CD4-positive, alpha-beta T cell treated with Interleukin-15 for 1 hour (primary cell): ENCODE results near the gene THRB.

ENCODE experiments used
- DNase-seq: peaks from one replicate; pipeline ENCODE4 v3.0.0-alpha.2; 2020

THRB gene

DNA sequence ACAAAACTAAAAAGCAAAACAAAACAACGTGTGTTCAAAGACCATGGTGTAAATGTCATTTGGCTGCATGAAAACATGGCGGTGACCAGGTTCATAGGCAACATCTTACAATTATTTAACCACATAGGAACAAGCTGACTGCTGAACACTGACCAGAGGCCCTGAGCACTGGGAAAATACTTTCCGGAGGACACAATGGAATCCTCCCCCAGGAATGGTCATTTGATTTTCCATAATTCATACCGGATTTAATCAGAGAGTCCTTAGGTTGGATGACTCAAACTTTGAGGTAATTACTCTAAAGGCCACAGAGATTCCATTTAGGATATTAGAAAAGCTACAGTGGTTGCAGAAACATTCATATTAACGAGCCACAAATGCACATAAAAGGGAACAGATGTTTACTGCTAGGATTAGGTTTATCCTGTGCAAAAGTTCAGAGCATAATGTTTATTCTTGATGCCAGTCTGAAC is 294.8 kb downstream of the THRB start:
- DNase-seq: no peak

DNA sequence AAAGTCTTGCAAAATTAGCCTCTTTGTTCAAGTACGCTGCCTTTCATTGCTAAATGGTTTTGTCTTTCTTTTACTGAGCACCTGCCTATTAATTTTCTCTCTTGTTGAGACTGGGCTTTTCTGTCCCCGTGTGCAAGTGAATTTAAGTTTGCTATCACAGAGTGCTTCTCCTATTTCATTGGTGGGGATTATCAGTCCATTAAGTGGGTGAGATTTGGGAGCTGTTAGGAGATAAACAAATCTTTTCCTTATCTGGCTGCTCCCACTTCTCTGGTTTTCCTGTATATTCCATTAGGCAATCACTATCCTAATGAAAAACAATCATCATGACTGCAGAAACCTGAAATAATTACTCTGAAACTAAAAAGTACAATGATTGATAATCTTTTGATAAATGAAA is 295.4 kb downstream of the THRB start:
- DNase-seq: no peak

DNA sequence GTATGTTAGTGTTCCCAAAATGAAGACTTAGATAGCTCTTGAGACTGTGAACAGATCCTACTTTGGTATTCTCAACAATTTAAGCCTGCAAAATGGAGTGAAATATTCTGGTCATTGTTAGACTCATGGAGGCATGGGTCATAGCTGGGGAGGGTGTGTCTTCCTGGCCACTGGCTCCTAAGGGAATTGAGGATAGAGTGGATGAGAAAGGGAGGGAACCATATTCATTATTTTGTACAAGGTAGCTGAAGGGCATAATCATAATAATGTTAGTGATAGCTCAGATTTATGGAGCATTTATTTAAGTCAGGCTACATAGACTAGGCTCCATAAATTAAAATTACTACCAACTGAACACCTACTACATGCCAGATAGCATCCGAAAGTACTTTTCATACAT is 295.9 kb downstream of the THRB start:
- no peak for DNase-seq

DNA sequence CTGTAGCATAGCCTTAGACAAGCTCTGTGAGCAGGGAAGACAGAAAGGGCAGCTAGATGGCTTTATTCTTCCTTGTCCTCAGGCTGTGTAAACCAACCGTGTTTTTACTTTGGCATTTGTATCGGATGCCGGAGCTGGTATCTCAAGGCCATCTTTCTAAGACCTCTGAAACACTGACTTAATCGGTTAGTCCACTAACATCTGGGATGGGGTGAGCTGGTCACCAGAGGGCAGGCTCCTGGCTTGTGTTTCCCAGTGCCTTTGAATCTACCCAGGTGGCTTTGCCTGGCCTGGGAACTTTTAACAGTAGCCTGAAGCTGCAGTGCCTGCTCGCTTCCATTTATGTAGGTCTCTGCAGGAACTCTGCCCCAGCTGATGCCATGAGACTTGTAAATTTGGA is 296.8 kb downstream of the THRB start:
- no peak for DNase-seq

DNA sequence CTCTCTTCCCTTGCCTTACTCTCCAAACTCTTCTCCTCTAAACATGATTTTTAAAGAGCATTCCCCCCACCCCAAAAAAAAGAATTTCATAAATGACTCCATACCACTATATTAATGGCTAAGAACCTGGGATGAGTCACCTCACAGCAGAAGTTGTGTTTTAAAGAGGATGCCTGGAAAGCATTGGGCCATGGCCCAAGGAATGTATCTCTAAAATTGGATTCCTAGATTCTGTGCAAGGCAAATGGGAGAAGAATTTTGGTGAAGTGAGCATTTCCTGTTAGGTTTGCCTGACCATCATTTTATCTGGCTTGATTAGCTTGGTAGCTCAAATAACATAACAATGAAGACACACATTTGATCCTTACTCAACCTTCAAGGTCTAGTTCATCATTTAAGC is 298.1 kb downstream of the THRB start:
- DNase-seq: no peak

DNA sequence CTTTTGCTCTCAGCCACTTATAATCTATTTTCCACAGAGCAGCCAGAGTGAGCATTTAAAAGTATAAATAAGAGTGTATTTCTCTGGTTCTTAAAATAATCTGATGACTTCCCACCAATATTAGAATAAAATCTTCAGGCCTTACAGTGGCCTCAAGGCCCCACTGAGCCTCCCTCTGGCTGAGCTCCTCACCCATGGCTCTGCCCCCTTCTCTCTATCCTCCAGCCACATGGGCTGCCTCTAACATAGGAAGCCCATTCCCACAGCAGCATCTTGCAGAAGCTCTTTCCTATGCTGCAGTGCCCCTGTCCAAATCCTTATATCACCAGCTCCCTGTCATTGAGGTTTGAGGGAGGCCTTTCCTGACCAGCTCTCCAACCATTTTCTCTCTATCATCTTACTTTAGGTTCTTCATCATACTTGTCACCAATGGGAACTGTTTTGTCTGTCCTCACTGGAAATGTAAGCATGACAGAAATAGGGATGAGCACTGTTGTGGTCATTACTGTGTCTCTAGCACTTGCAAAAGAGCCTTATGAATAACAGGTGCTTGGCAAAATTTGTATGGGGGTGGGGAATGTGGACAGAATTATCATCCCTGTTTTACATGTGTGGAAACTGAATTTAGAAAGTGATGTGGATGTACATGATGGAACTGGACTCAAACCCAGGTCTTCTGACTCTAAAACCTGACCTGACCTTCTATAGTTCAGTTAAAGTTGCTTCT is 299.0 kb downstream of the THRB start:
- DNase-seq: no peak

DNA sequence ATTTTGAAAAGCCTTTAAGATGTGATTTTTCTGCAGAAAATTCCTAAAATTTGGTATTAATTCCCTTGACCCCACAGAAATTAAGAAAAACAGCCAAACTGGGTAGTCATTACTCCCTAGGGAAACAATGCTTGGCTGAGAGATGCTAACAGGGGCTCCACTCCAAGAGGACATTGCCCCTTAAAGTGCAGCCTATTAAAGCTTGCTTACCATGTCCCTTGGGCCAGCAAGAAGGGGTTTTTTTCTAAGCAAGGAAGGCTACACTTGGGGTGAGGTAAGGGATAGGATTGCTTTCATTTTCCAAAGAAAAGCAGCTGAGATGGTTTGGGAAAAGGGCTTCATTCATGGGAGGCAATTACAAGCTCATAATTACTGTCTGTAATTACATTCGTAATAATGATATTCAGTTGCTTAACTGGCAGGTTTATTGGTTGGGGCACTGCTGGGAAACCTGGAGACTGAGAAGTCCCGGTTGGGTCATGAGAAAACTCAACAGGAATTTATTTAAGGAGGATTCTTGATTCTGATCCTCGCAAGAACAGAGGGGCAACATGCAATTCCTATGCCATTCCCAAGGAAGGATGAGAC is 302.1 kb downstream of the THRB start:
- DNase-seq: no peak

DNA sequence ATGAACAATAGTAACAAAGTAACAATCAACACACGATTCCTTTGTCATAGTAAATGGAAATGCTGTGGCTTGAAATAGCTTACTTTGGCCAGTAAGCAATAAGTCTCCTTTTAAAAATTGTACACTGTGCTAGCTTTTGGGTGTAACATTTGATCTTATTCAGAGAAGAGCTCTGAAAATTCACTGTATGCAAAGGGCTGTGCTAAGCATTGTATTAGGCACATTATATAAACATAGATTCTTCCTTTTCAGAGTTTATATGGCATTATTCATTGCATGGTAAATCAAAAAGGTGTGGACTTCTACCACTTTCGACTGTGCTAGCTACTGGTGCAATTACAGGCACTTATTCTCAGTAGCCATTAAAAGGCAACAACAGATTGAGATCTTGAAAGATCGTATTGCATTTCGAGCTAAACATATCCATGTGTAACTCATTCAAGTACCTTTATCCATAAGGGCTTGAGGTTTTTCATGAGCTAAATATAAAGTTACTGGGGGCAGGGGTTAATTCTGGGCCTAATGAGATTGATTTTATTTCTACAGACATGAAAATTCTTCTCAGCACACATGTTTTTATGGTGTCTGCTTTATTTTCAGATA is 302.7 kb downstream of the THRB start:
- DNase-seq: no peak

DNA sequence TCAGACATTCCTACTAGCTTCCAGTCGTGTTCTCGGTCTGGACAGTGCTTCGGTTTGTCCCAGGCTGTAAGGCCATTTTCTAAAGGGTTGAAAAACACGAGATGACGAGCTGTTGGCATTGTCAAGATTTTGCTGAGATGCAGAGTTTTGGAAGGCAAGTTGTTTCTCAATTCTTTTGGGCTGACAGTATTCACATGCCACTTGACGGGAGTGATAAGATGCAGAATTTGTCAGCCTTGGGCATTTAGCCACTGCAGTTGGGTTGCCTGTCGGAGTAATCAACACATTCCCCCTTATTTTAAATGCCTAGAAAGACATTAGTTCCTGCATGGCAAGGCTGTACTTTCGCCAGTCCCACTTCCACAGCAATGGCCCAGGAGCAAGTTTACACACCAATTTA is 304.4 kb downstream of the THRB start:
- no peak for DNase-seq

DNA sequence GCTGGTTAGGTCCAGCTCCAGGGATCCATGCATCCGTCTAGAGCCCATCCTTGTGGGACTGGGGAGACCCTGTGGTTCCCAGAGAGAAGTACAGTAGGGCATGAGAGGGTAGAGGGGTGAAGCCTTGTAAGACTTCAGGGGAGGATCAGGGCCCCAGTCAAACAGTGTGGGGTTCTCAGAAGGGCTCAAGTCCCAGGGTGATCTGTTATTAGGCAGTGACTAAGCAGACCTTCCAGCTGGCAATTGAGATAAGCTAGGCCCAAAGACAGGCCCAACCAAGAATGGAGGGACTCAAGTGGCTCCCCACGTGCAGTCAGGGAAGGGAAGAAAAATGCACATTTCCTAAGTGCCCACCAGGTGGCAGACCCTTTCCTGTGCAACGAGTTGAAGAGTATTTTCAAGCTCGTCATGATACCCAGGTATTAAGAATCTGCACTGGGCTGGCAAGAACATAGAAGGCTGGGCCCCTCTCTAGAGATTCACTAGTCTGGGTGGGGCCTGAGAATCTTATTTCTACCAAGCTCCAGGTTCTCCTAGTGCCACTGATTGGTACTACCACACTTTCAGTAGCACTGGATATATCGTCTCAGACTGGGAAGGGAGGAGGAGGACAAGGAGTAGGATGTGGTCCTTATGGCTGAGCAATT is 308.8 kb downstream of the THRB start:
- DNase-seq: peak; percentile 15

DNA sequence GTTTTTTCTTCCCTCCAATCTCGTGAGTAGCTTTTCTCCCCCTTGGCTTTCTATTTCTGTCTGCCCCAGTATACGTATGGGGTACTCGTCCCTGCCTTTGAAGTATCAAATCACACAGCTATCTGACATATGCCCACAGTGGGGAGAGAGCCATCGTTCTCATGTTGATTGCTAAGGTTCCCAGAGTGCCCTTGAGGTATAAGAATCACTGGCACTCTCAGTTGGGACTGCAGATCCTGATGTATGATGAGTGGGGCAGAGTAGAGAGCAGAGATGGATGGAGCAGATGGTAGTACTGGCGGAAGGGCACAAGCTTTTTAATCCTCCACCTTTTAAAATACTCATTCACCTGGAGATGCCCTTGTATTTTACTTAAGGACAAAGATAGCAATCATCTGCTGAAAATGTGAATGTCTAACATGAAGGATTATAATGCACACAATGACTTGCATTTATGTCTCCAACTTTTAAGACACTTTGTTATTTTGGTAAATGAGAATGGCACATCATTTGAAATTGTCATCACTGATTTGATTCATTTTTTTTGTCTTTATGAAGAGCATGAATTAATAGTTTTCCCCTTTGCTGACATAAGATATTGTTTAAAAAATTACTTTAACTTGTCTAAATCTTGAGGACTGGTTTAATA is 310.0 kb downstream of the THRB start:
- no peak for DNase-seq

DNA sequence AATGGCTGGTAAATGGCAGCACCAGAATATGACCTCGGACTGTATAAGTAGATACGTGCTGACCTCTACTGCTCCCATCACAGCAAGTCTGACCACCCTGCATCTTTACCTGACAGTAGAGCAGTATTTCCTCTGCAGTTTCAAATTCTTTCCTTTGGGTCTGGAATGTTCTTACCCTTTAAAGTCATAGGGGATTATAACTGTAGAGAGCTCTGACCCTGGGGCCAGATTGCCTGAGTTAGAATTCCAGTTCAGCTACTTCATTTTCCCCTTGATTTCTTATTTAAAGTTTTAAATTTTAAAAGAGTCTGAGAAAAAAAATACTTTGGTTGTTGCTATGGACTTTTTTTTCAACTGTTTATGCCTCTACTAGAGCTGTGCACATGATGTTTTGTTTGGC is 311.9 kb downstream of the THRB start:
- DNase-seq: no peak

DNA sequence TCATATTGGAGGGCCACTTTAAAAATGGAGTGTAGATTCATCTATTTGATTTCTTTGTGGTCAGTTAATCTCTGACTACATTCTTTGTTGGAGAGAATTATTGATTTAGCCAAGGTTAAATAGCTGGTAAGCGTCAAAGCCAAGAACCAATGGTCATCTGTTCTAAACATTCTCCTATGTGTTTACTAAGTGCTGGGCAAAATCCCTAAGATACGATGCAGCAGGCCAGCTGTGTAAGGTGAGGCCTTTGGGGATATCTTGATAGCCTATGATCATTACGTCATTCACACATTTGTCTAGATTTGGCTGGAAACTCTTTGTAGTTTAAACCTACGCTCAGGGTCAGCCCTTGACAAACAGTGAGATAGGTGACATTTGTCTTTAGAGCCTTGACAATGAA is 313.4 kb downstream of the THRB start:
- no peak for DNase-seq

DNA sequence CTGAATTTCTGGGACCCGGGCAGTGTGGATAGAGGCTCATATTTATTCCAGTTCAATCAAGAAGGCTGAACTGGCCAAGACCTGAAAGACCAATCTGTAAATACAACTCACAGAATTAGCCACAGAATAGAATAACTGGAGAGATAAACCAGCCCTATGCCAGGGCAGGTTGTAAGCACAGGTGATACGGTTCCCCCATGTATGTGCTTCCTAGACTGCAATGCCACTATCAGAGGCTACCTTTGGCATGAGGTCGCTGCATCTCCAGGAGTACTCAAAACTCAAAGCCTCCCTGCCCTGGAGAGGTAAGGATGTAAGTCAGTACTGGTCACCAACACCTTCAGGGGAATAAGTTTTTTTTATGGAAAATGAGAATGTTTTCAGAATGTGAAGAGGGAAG is 314.0 kb downstream of the THRB start:
- DNase-seq: no peak

DNA sequence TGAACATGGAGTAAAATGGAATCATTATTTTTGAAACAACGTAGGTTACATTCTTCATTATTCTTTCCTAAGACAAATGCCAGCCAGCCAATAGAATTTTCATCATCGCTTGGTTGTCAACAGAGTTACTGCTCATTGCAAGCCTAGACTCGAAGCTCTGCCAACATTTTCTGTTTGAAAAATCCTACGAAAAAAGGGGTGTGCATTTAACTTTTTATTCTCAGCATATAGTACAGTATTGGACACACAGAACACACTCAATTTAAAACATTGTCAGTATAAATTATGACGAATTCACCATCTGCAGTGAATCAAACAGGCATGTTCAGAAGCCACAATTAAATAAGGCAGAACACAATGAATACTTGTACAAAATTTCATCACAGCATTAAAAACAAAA is 317.4 kb downstream of the THRB start:
- DNase-seq: no peak

DNA sequence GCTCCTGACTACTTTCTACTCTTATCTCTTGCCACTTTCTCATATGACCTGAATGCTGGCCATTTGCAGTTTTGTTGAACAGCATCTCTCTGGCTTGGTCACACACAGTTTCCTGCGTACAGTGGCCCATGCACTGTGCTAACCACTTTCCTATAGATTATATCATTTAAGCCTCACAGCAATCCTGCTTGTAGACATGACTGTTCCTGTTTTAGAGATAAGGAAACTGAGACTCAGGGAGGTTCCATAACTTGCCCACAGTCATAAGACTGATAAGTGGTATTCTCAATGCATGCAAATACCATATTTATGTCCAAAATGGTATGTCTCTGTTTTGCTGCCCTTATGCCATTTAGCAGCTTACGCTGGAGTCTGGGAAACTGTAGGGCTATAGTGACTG is 320.0 kb downstream of the THRB start:
- no peak for DNase-seq

DNA sequence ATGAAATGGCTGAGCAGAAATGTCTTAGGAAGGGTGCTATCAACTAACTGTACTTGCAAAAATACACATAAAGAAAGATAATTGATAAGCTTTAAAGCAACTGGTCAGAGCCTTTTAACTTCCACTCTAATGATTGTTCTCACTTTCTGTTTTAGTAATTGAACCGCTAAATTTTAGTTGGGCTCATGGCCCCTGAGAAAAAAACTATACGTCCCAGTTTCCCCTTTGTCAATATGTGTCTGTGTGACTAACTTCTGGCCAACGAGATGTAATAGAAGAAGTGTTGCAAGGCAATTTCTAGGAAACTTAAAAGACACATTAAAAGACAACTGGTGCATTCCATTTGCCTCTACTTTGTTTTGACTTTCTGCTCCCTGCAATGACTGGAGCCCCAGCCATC is 325.7 kb downstream of the THRB start:
- no peak for DNase-seq

DNA sequence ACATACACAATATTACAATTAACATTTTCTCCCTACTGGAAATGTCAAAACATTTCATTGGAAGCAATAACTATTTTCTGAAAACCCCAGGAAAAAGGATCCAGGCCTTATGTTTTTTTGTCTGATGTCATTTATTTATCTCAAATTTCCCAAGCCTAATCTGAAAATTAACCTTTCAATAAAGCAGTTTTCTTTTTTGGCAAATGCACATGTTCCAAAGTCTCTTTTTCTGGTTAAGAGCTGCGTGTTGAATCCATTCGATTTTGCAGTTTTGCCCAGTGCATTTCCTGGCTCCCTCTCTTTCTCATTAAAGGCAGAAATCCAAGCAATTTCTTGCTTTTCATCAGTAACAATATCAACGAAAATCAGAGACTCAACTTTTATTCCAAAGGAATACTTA is 327.2 kb downstream of the THRB start:
- DNase-seq: no peak

DNA sequence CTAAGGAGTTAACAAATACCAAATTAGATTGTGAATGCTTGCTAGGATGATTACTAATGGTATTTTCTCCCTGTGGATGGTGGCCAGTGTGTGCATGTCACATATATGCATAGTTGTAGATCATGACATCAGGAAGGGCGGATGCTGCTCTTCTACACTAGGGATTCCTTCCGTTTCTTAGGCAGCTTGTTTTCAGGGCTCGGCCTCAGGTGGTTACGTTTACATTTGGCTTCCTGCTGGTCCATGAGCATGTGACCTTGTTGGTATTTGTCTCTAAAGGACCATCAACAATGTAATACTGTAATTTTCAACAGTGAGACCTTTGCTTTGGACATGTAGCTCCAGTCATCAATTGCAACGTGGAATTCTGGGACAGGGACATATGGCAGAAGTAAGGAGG is 328.1 kb downstream of the THRB start:
- DNase-seq: no peak

DNA sequence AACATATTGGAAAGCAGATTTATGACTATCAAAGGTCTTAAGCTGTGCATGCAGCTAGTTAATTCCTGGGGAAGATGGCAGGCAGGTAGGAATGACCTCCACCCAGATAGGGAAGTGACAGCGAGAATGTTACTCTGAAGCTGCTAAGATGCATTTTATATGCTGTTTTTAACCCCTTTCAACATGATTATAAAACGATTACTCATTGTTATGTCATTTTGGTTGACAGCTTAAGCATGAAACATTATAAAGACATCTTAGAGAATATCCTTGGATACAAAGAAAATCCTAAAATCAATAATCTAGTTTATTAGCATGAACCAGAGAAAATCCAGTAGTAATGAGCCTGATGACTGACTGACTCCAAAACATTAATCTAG is 329.1 kb downstream of the THRB start:
- no peak for DNase-seq

DNA sequence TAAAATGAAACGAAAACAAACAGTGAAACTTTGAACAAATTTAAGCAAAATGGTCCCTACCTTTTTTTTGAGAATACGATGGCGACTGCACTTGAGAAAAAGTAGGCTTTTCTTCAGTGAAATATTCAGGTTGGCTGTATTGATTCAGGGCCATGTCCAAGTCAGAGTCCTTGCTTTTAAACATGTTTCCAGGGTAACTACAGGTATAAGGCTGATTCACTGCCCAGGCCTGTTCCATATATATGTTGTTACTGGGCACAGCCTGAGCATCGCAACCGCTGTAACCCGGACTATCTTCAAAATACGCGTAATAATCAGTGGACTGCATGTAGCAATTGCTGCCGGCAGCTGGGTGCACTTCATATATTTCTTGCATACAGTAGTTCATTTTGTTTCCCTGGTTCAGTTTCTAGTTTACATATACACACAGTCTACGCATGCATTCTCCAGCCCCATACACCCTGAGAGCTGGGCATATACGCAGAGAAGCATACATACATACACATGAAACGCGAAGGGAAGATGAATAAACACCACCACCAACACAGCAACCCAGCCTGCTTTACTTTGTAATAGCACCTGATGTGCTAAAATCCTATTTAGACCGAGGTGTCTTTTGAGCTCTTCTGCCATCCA is 329.6 kb downstream of the THRB start:
- DNase-seq: no peak

DNA sequence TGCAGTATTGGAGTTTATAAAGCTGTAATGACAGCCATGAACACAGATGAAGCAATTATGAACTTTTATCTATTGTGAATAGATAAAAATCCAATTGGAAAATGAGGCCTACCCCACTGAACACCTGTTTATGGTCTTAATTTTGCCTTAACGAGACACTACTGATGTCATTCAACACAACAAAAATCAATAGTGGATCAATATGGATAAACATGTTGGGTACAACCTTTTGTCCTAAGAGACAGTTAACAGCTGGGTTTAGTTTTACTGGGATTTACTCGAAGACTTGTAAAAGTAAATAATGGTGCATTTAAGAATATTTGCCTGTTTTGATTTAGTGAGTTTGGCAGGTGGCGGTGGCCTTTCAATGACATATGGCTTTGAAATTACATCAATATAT is 331.7 kb downstream of the THRB start:
- no peak for DNase-seq

DNA sequence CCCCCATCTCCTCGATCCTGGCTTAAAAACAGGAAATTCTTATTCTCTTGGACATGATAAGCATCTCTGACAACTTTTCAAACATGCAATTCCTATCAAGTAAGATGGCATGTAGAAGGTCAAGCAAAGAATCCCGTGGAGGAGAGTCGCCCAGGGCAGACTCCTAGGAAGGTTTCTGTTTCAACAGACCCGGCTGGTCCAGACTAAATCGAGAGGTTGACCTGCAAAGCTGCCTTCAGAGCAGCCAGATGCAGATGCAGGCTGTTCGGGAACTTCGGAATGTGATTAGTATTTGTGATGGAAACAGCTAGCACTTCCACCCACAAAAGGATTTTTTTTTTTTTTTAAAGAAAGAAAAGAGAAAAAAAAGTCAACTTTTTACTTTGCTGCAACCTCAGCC is 332.8 kb downstream of the THRB start:
- no peak for DNase-seq
